GM19239 (cell line): ENCODE measurements around the gene FAM47A.

ENCODE experiments used
- DNase-seq: peaks from one replicate; pipeline ENCODE4 v3.0.0; 2011; ENCODE audit warnings: low spot score; ENCODE audit not compliant: insufficient read length
- FAIRE-seq: peaks from 2 replicates; lab custom pipeline; 2011; peaks lifted over from hg19 to GRCh38; lab: Jason Lieb, UNC

Gene FAM47A

GRCh38 chrX:34132028-34132427 is at the start of gene FAM47A:
TSS of gene FAM47A (minus strand) at chrX:34132314. CDS start at chrX:34132278, 36 bp downstream.
- DNase-seq (no peak), FAIRE-seq (no peak)

GRCh38 chrX:34147345-34147744 is 15.2 kb upstream of the FAM47A start:
- no peak for FAIRE-seq

GRCh38 chrX:34146906-34147305 is 14.8 kb upstream of the FAM47A start:
- FAIRE-seq (no peak), DNase-seq (no peak)

More at GRCh38 chrX:34147345-34147744, 15.2 kb upstream of the FAM47A start:
- no peak for DNase-seq

GRCh38 chrX:34144246-34144645 is 12.1 kb upstream of the FAM47A start:
- DNase-seq (no peak), FAIRE-seq (no peak)

GRCh38 chrX:34140816-34141215 is 8.7 kb upstream of the FAM47A start:
- FAIRE-seq = no peak

GRCh38 chrX:34130980-34131744 is 952 bp downstream of the FAM47A start:
- no peak for DNase-seq
- FAIRE-seq = no peak

More at GRCh38 chrX:34140816-34141215, 8.7 kb upstream of the FAM47A start:
- DNase-seq = no peak

GRCh38 chrX:34130501-34130900 is 1.6 kb downstream of the FAM47A start:
- DNase-seq = no peak
- no peak for FAIRE-seq

- FAIRE-seq (no peak), DNase-seq (no peak)
Observed at GRCh38 chrX:34126011-34126410, 6.1 kb downstream of the FAM47A start.

GRCh38 chrX:34119122-34119521 is 13.0 kb downstream of the FAM47A start:
- DNase-seq = no peak
- FAIRE-seq = no peak

- FAIRE-seq (no peak), DNase-seq (no peak)
Observed at GRCh38 chrX:34112459-34112858, 19.7 kb downstream of the FAM47A start.
